DMS114 treated with DMSO at 0.1 percent for 48 hours (cell line): ENCODE measurements around the gene RCSD1.
"Not testable (repeated sequence)": the region's sequence is repeated elsewhere in the genome, so short reads cannot be mapped to it uniquely, and the experiment has no call there.

Source experiments
- DNase-seq: peaks from one replicate; lab custom pipeline; 2025; ENCODE audit not compliant: unreplicated experiment; lab: John Stamatoyannopoulos, UW

The RCSD1 gene

DNA sequence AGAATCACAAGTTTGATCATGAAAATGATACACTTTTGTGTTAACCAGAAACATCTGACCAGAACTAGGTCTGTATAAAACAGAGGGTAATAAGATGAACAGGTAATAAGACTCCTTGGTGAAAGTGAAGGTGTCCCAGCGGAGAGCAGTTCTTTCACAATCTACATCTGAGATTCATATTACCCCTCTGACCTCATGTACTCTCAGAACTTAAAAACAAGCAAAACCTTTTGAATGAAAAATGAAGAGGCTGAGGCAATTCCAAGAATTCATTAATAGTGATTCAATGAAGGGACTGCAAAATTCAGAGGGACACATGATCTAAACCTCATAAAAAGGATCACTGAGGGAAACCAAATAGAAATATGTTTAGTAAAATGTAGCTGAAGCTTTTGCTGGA is 80.8 kb downstream of the RCSD1 start:
- DNase-seq, result no peak

DNA sequence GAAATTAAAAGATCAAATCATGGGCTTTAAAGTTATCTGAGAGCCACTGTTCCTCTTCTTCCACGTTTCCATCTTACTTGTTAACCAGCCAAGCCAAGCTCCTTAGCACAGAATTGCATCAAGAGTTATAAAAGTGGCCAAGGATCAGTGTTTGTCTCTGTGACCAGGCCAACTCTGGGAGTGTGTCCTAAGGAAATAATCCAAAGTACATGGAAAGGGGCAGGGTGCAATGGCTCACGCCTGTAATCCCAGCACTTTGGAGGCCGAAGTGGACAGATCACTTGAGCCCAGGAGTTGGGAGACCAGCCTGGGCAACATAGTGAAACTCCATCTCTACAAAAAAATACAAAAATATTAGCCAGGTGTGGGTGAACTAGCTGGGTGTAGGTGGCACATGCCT is 81.8 kb downstream of the RCSD1 start:
- no peak for DNase-seq

DNA sequence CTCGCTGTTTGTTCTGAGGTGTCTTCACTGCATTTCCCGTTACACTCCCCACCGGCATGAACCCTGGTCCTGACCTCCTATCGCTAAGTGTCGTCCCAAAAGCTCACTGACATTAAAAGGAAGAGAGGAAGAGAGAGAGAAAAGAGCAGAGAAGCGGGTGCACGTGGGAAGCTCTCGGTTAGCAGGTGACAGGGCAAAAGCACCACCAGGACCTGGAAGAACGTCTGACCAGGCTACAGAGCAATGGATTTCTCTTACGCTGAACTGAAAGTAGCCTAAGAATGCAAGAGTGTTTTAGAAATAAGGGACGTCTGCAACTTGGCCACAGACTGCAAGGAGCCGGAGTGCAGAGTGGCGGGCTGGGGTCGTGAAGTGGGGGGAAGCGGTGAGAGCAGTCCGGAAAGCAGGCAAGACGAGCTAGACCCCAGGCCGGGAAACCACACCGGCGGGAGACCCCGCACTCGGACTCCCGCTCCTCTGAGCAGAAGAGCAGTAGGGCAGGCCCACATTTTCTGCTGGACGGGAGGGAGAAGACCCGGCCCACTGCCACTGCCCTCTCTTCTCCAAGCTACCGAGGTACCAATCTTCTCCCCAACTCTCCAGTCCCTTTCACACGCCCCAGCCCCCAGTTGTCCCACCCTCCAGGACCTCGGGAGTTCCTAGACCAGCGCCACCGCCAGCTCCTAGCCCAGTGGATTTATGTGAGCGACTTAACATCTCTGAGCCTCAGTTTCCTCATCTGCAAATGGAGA is 83.5 kb downstream of the RCSD1 start:
- DNase-seq, result peak; percentile 15

DNA sequence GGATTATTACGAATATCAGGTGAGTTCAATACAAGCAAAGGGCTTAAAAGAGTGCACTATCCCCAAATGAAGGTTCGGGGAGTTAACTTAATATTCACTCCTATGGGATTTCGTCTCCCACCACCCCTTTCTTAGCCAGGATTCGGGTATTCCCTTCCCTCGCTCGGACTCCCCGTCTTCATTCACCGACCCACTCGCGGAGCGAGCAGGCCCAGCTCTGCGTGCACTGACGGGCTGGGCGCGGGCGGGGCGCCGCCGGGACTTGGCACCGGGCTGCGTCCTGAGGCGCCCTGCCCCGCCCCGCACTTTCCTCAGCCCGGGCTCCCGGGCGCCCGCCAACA is 84.0 kb downstream of the RCSD1 start:
- no peak for DNase-seq

DNA sequence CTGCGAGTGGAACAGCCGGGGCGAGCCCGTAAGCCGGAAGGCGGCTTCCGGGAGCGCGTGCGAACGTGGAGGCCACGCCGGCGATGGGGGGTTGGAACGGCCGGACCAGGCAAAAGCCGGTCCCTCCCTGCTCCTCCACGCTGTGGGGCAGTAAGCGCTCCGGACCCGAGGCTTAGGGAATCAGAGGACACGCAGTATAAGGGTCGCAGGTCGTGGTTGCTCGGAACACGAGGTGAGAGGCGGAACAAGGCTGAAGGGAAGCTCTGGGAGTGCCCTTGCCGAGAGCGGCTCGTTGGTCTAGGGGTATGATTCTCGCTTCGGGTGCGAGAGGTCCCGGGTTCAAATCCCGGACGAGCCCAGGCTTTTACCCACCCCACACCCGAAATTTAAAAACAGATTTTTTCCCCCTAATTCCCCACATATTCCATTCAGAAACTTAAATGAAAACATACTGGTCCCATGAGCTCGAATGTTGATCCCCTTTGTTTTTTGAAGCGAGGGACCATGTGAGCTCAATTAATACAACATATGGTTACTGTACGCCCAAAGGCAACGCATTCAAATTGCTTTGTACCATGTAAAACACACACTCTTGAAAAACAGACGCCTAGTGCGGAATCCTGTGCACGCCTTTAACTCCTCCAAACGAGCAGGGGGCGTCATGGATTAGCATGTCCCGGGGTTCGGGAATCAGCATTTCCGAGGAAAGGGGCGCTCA is 84.6 kb downstream of the RCSD1 start:
- DNase-seq, result peak; percentile 71

DNA sequence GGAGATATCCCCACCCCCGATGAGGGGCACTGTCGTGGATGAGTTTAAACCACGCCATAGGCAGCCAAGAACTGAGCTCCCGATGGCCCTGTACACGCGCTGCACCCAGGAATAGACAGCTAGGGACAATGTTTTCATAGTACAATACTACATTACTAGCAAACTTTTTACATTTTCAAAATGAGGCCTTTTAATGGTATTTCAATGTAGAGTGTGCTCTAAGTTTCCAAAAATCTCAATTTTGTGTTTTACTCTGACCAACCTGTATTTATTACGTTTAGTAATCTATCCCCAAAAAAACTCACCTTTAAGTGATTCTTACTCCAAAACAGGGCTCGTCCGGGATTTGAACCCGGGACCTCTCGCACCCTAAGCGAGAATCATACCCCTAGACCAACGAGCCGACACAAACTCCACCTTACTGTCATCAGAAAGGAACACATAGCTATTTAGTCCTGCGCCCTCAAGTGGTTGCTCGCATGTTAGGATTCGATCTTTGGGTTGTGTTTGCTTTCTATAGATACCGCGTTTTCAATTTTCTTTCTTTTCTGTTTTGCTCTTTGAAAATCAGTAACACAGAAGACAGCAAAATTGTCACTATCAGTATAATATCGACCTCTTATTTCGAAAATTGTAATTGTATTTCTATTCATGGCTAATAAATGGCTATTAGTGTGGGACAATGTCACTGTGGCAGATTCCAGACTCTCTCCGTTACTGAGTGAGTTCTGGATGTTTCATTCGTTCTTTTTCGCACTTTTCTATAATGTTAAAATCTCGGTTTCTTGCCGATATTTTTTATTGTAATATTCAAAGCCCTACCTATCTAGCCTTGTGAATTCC is 85.3 kb downstream of the RCSD1 start:
- peak; percentile 90 for DNase-seq

DNA sequence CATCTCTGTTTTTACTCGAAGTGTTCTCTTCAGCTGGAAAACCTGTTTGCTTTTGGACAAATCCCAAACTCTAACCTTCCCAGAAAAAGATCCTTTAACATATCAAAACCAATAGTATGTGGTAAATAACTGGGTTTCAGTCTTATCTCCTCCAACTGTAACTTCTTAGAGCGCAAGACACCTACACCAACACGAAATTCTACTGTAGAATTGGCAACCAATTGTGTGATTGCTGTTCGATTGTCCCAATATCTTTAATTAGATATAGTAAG is 85.9 kb downstream of the RCSD1 start:
- no peak for DNase-seq

DNA sequence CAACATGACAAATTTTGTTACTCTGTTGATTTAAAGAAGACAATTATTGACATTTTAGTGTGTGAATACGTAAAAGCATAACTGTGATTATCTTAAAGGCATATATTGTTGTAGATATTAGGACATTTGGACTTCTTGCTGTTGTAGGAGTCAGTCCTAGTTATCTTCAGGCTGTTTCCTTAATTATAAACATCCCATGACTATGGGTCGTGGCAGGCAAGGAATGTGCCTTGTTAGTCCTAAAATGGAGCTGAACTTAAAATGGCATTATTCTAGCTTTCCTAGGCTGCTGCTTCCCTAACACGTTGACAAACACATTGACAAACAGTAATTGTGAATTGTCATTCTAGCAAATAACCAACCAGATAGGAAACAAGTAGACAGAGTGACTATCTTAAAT is 87.3 kb downstream of the RCSD1 start:
- DNase-seq, result no peak

DNA sequence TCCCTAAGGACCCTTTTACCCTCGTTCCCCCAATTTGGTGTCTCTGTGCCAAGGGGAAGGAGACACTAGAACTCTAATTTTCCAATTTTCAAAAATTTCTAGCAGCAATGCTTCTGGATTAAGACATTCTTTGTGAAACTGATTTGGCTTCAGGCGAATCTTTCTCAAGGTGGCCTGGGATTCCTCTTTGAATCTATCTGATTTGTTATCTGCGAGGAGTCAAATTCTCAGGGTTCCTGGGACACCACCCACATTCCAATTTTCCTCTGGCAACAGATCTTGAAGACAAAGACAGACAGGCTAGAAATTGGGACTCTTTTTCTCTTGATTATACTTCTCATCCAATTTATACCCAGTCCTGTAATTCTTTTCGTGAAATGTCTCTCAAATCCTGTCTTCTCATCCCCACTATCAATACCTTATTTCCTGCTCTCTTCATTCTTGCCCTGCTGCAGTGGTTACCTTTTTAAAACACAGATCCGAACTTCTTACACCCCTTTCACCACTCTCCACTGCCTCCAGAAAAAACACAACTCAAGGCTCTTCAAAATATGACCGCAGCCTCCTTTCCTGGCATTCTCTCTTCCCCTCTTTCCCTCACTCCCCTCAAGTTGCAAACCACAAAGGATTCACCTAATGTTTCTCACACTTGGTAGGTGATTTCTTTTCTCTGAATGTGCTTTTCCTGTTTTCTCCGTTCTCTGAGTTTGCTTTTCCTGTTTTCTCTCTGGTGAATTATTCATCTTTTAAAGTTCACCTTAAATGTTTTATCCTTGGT is 89.1 kb downstream of the RCSD1 start:
- no peak for DNase-seq

DNA sequence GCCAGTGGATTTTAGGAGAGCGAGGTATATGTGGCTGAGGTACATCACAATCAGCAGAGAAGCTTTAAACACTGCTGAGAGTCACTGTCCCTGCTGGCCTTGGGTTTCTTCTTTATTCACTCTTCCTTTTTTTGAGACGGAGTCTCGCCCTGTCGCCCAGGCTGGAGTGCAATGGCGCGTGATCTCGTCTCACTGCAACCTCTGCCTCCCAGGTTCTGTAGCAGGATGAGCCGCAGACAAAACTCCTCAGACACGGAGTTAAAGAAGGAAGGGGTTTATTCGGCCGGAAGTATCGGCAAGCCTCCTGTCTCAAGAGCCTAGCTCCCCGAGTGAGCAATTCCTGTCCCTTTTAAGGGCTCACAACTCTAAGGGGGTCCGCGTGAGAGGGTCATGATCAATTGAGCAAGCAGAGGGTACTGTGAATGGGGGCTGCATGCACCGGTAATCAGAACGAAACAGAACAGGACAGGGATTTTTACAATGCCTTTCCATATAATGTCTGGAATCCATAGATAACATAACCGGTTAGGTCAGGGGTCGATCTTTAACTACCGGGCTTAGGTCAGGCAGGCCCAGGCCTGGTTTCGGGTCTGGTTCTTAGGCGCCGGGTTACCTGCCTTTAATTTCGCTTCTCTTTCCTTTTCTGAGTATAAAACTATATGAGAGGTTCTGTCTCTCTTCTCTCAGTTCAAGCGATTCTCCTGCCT is 89.8 kb downstream of the RCSD1 start:
- not testable (repeated sequence) for DNase-seq

DNA sequence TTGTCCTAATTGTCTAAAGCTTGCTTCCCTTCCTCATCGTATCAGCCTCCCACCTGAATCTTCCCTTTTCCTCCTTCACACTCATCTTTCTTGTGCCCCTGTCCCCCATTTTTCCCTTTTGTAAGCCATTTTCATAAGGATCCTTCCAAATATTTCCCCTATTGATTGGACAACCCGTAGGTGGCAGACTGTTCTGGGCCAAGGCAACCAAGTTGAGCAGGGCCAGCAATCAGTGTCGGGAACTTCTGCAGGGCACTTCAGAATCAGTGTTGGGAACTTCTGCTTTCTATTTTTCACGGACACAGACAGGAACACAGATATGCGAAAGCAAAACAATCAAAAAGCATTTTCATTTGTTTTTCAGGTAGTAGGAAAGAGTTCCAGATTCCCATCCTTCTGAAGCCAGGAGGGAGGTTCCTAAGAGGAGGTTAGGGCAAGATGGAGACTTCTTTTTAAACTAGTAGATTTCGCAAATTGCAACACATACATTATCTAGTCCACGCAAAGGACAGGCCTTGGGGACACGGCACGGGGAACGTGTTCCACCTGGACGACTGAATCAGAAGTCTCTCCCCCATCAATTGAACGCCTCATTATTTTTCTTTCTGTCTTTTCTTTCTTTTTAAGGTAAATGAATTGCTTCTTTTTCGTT is 91.1 kb downstream of the RCSD1 start:
- DNase-seq, result peak; percentile 48

DNA sequence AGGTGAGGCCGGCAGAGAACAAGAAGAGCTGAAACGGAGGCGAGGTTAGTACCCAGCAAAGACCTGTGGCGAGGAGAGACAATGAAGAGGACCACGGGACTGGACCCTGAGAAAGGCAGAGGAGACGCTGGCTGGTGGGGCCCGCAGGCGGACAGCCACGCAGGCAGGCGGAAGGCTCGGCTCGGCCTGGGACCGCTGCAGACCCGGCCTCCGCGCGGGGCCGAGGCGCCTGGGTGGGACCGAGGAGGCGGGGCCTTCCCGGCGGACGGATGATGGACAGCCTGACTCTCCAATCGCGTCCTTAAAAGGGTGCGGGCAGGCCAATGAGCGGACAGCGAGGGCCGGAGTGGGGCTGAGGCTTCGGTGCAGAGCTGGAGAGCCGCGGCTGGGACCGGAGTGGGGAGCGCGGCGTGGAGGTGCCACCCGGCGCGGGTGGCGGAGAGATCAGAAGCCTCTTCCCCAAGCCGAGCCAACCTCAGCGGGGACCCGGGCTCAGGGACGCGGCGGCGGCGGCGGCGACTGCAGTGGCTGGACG is 91.7 kb downstream of the RCSD1 start, which contains the start of gene MPZL1:
Gene MPZL1, plus strand, starts transcription at position 366 of the 535 bp plus-strand sequence. CDS start 170 bp downstream, outside the sequence.
- DNase-seq, result peak; percentile 72

DNA sequence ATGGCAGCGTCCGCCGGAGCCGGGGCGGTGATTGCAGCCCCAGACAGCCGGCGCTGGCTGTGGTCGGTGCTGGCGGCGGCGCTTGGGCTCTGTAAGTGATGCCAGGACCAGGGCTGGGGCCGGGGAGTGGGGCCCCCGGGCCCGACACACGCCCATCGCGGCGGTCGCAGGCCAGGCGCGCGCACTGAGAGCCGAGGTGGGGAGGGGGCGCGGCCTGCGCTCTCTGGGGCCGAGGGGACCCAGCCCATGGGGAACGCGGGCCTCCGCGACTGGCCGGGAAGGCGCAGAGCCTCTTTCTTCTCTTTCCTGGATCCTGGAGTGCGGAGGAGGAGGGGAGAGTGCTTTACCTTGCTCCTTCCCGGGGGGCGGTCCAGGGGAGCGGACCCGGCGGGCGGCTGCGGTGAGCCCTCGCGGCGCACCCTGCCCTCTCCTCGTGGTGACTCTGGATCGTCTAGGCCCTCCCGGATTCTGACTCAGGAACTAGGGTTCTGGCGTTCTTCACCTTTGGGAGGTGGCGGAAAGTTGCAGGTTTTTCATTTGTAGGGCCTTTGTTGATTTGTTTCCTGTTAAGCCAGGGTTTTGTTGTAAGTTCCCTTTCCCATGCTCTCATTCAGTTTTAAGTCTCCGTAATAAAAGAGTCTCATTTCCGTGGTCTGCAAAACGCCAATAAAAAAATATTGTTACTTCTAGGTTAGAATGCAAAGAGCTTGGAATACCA is 92.3 kb downstream of the RCSD1 start:
- DNase-seq, result no peak

DNA sequence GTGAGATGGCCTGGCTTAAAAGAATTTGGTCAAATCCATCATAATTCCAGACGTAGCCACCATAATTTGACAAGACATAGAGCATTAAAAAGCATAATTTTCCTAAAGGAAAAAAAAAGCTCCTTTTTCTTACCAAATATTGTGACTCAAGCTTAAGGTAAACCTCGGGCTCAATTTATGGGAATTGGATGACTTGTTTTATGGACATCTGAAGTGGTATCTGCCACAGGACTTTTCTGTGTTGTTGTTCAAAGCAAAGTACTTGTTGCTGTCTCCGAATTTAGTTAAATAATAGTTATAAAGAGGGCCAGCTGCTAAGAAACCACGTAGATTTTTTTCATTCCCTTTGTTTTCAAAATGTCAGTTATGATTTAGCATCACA is 92.8 kb downstream of the RCSD1 start:
- DNase-seq, result no peak

DNA sequence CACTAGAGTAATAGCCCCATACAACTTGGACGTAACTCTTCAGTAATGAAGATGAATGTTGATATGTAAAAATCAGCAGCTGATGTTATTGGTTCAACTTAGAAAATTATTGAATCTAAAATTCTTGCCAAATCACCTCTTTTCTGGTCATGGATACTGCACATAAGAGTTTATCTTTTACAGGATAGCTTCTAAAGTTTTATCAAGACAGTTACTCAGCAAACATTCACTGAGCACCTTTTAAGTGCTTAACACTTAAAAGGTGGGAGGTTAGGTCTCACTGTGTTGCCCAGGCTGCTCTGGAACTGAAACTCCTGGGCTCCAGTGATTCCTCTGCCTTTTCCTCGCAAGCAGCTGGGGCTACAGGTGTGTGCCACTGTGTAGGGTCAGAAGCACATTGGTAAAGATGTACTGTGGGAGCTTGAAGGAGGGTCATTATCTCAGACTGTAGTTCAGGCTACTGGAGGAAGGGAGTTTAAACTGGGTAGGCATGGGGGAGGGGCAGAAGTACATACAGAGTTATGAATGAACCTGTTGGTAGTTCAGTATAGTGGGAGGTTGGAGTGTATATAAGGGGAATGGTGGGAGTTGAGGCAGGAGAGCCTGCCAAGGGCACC is 93.8 kb downstream of the RCSD1 start:
- DNase-seq, result no peak

DNA sequence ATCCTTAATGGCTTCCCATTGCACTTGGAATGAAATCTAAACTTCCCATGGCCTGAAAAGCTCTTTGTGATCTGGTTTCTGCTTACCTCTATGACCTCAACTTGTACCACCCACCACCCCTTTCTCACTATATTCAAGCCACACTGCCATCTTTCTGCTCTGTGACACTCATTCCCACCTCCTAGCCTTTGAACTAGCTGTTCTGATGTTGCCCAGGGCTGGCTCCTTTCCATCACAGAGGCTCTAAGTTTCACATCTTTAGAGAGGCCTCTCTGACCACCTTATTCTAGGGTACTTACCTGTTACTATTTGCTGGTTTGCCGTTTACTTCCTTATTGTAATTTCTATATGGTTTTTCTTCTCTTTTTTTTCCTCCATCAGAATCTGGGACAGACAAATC is 96.0 kb downstream of the RCSD1 start:
- DNase-seq, result no peak

DNA sequence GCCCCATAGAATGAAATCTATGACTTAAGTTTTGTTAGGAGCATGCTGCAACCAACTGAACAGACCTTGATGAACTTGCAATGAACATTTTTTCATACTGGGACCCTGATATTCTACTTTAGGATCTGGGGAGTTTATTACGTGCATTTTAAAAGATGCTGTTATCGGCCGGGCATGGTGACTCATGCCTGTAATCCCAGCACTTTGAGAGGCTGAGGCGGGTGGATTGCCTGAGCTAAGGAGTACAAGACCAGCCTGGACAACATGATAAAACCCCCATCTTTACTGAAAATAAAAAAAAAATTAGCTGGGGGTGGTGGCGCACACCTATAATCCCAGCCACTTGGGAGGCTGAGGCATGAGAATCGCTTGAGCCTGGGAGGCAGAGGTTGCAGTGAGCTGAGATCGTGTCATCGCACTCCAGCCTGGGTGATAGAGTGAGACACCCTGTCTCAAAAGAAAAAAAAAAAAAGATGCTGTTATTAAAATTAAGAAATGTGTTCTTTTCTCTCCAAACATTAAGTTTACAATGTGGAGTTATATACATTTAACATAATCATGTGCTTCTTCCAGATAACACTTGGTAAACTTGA is 98.9 kb downstream of the RCSD1 start:
- DNase-seq, result no peak

DNA sequence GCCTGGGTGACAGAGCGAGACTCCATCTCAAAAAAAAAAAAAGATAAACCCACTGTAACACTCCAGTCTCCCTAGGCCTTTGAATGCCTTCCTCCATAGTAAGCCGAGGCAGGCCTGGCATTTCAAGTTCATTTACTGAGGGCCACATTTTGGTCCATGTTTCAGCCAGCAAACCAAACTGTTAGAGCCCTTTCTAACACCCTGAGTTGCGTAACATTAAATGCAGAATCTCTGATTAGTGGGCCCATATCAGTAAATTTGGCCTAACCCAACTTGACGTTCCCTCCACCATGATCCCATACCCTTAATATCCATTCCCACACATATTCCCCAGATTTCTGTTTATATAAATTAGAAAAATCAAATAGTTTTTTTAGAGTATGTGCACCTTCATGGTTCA is 104.2 kb downstream of the RCSD1 start:
- no peak for DNase-seq
